MCF 10A (cell line): Measurements from ENCODE around the gene DTX3. TPM values are rescaled to one million over a fixed set of nuclear protein-coding genes. Genes with fewer than 3 reads are reported as not detected.
"Not testable (repeated sequence)": the region's sequence is repeated elsewhere in the genome, so short reads cannot be mapped to it uniquely, and the experiment has no call there.

Experiments
- Bru-seq: library from RNA; stranded (reverse); fragments of 400-500 nt; gene quantifications from one replicate; lab custom pipeline; 2021; lab: Mats Ljungman, UMichigan
- BruChase-seq, 2 experiments: library from RNA; stranded (reverse); fragments of 400-500 nt; gene quantifications; one replicate each; lab custom pipeline; 2021; lab: Mats Ljungman, UMichigan
- BruUV-seq: library from RNA; stranded (reverse); fragments of 400-500 nt; replicated peaks from 2 replicates; lab custom pipeline; 2021; lab: Mats Ljungman, UMichigan
- CTCF ChIA-PET: fragments of 300-600 bp; sonication (Branson Sonifier 250); formaldehyde crosslinking; extraction: SDS; loops from one replicate; lab custom pipeline; 2021; ENCODE audit warnings: antibody characterized with exemption, inconsistent platforms; lab: Yijun Ruan, JAX
- POLR2A ChIA-PET: fragments of 300-600, 350-650 bp; sonication (Branson Sonifier 250); formaldehyde crosslinking; extraction: SDS; loops from one replicate; lab custom pipeline; 2020; ENCODE audit warnings: antibody characterized with exemption, inconsistent platforms; lab: Yijun Ruan, JAX
- DNase-seq: peaks from one replicate; pipeline ENCODE4 v3.0.0-alpha.2; 2018; ENCODE audit not compliant: unreplicated experiment
- H3K27ac Mint-ChIP-seq: one replicate; pipeline ENCODE4 v1.8.0; 2022; ENCODE audit warnings: mild to moderate bottlenecking, low read depth, mixed read lengths; ENCODE audit not compliant: unreplicated experiment
- H3K27me3 Mint-ChIP-seq: one replicate; pipeline ENCODE4 v1.8.0; 2022; ENCODE audit warnings: mixed read lengths; ENCODE audit not compliant: insufficient read depth, unreplicated experiment
- H3K36me3 Mint-ChIP-seq: one replicate; pipeline ENCODE4 v1.8.0; 2022; ENCODE audit warnings: mild to moderate bottlenecking, moderate library complexity, mixed read lengths; ENCODE audit not compliant: insufficient read depth, unreplicated experiment
- H3K4me1 Mint-ChIP-seq: one replicate; pipeline ENCODE4 v1.8.0; 2022; ENCODE audit warnings: mixed read lengths; ENCODE audit not compliant: insufficient read depth, unreplicated experiment
- H3K4me3 Mint-ChIP-seq: one replicate; pipeline ENCODE4 v1.8.0; 2022; ENCODE audit warnings: mild to moderate bottlenecking, moderate library complexity, mixed read lengths; ENCODE audit not compliant: unreplicated experiment
- H3K9me3 Mint-ChIP-seq: one replicate; pipeline ENCODE4 v1.8.0; 2022; ENCODE audit warnings: mixed read lengths; ENCODE audit not compliant: unreplicated experiment
- CTCF ChIP-seq: fragments of 200-600 bp; IDR thresholded peaks from one replicate; pipeline ENCODE4 v1.8.0; 2022; ENCODE audit warnings: antibody characterized with exemption, mild to moderate bottlenecking; ENCODE audit not compliant: unreplicated experiment
- intact Hi-C: fragments of 100-400 bp; cut with micrococcal nuclease; formaldehyde crosslinking; loops from 2 replicates; pipeline ENCODE4 v1.14.1; 2022
- long read RNA-seq: library from polyadenylated mRNA; stranded (forward); transcript quantifications from one replicate; pipeline ENCODE4 v2.0.0, GENCODE V29; 2022
- total RNA-seq: library from RNA; stranded (reverse); gene quantifications from 2 replicates; pipeline ENCODE4 v1.2.3, GENCODE V29; 2022

DTX3 gene
- total RNA-seq (1.7 and 2.0 TPM in 2 replicates), Bru-seq, nascent RNA (percentile 41 among the genes with signal in this experiment), BruChase-seq, experiment 1, labeled RNA remaining after a 6-hour chase (percentile 50 among the genes with signal in this experiment), BruChase-seq, experiment 2, labeled RNA remaining after a 2-hour chase (percentile 40 among the genes with signal in this experiment)
- long read RNA-seq, partial matches to known transcripts: 0 of 1 reads
- long read RNA-seq, other reads (novel, unspliced or antisense): 1 of 1 reads

GRCh38 chr12:57604454-57604991 is at the start of gene DTX3:
DTX3 (plus strand) TSS chr12:57604824; CDS start chr12:57606518, 1,694 bp downstream.
- BruUV-seq: no TSS peak
- Mint-ChIP-seq H3K27me3 (no peaks in the 10 kb centered on the region), H3K9me3 (no peaks in the 10 kb centered on the region), H3K4me1 (peaks cover 13% of the 10 kb centered on the region), H3K4me3 (peak within 1 kb of the TSS; percentile 64), H3K27ac (no peak within 1 kb of the TSS), H3K36me3 (peaks cover 19% of the 10 kb centered on the region)
- intact Hi-C loops: no loop called here
- POLR2A ChIA-PET: interaction anchor here (0.7 to 1.3 kb wide), 3 partner anchors 11 to 14 kb away, joined by 3 to 6 read pairs (median 5); partner anchors contain the start of gene PIP4K2C
- no peak for TF ChIP-seq CTCF
- CTCF ChIA-PET: interaction anchor here (4.5 kb wide), 1 partner anchor 21 kb away, joined by 30 read pairs; no protein-coding TSS in a partner anchor
- DNase-seq: no peak

GRCh38 chr12:57554897-57555296 is 49.7 kb upstream of the DTX3 start:
- no peak overlapping the region for H3K4me3 Mint-ChIP-seq
- no TSS peak for BruUV-seq
- intact Hi-C loops: no loop called here
- H3K27me3 Mint-ChIP-seq: peaks cover 9% of the 10 kb centered on the region
- H3K4me1 Mint-ChIP-seq: no peaks in the 10 kb centered on the region
- no peaks in the 10 kb centered on the region for H3K9me3 Mint-ChIP-seq
- POLR2A ChIA-PET: interaction anchor here (1.0 kb wide), 1 partner anchor 35 kb away, joined by 4 read pairs; the partner anchor contains the start of gene DDIT3
- no peak for TF ChIP-seq CTCF
- no peak for DNase-seq
- H3K27ac Mint-ChIP-seq: no peak overlapping the region
- CTCF ChIA-PET: interaction anchor here (1.1 to 2.5 kb wide), 4 partner anchors 9 to 78 kb away, joined by 3 to 14 read pairs (median 4); partner anchors contain the start of gene B4GALNT1
- H3K36me3 Mint-ChIP-seq: no peaks in the 10 kb centered on the region

GRCh38 chr12:57558864-57559263 is 45.8 kb upstream of the DTX3 start:
- H3K27me3 Mint-ChIP-seq: peaks cover 19% of the 10 kb centered on the region
- intact Hi-C loops: no loop called here
- DNase-seq: no peak
- H3K36me3 Mint-ChIP-seq: no peaks in the 10 kb centered on the region
- POLR2A ChIA-PET: interaction anchor here (1.4 kb wide), 1 partner anchor 186 kb away, joined by 4 read pairs; the partner anchor contains the start of gene TSPAN31
- no peak overlapping the region for H3K27ac Mint-ChIP-seq
- no peaks in the 10 kb centered on the region for H3K4me1 Mint-ChIP-seq
- no peak for TF ChIP-seq CTCF
- BruUV-seq: no TSS peak
- H3K4me3 Mint-ChIP-seq: no peak overlapping the region
- no peaks in the 10 kb centered on the region for H3K9me3 Mint-ChIP-seq
- CTCF ChIA-PET: interaction anchor here (0.6 kb wide), 1 partner anchor 177 kb away, joined by 4 read pairs; no protein-coding TSS in a partner anchor

- intact Hi-C loops: no loop called here
- POLR2A ChIA-PET: no interaction called here
- no peaks in the 10 kb centered on the region for H3K4me1 Mint-ChIP-seq
- peaks cover 31% of the 10 kb centered on the region for H3K27me3 Mint-ChIP-seq
- no peak for TF ChIP-seq CTCF
- BruUV-seq: no TSS peak
- CTCF ChIA-PET: interaction anchor here (0.6 kb wide), 1 partner anchor 336 kb away, joined by 3 read pairs; no protein-coding TSS in a partner anchor
- no peak overlapping the region for H3K4me3 Mint-ChIP-seq
- no peaks in the 10 kb centered on the region for H3K9me3 Mint-ChIP-seq
- no peaks in the 10 kb centered on the region for H3K36me3 Mint-ChIP-seq
- DNase-seq: no peak
- no peak overlapping the region for H3K27ac Mint-ChIP-seq
These were observed 44.1 kb upstream of the DTX3 start for GRCh38 chr12:57560516-57560915.

- H3K27ac Mint-ChIP-seq, H3K36me3 Mint-ChIP-seq, H3K4me3 Mint-ChIP-seq, intact Hi-C loops, BruUV-seq, H3K4me1 Mint-ChIP-seq, H3K9me3 Mint-ChIP-seq, POLR2A ChIA-PET: not testable (repeated sequence)
- DNase-seq: peak; percentile 27
- H3K27me3 Mint-ChIP-seq: peaks cover 31% of the 10 kb centered on the region
- CTCF ChIA-PET: interaction anchor here (0.6 kb wide), 1 partner anchor 336 kb away, joined by 3 read pairs; no protein-coding TSS in a partner anchor
These were observed 43.5 kb upstream of the DTX3 start for GRCh38 chr12:57561117-57561516.
